Tibial artery (tissue), 4 donors: ENCODE data around the gene SNX25.

Experiments used
- DNase-seq, 2 donors: peaks; one replicate each; pipeline ENCODE4 v3.0.0-alpha.2; 2019
- H3K27ac ChIP-seq, 2 donors: fragments of 200-600 bp; sonication (generic) in 1 of 2; 1 replicate in 1 of 2; 2 replicates in 1 of 2; pipeline ENCODE4 v1.5.1; 2018 to 2019; ENCODE audit warnings: mild to moderate bottlenecking in 1 of 2
- H3K27me3 ChIP-seq, 2 donors: fragments of 200-600 bp; sonication (generic) in 1 of 2; one replicate each; pipeline versions ENCODE4 v1.5.1 to v1.6.0; 2016 to 2019
- H3K36me3 ChIP-seq, 3 donors: fragments of 200-600 bp; sonication (generic) in 2 of 3; one replicate each; pipeline ENCODE4 v1.5.1; 2016 to 2019; ENCODE audit warnings: mild to moderate bottlenecking in 2 of 3
- H3K4me1 ChIP-seq, 4 donors: fragments of 200-600 bp; sonication (generic) in 2 of 4; 1 replicate in 3 of 4; 2 replicates in 1 of 4; pipeline ENCODE4 v1.5.1; 2016 to 2019
- H3K4me3 ChIP-seq, 2 donors: fragments of 200-600 bp; sonication (generic) in 1 of 2; 1 replicate in 1 of 2; 2 replicates in 1 of 2; pipeline ENCODE4 v1.5.1; 2018 to 2019; ENCODE audit warnings: mild to moderate bottlenecking in 2 of 2
- H3K9me3 ChIP-seq, 3 donors: fragments of 200-600 bp; sonication (generic) in 1 of 3; one replicate each; pipeline ENCODE4 v1.5.1; 2016 to 2019
- intact Hi-C: fragments of 100-400 bp; cut with DNase I; formaldehyde crosslinking; loops from one replicate; pipeline ENCODE4 v1.15.0; 2023; ENCODE audit warnings: low total_unique reads
- TF ChIP-seq, protein P1 (sequence below), 2 experiments: fragments of 200-600 bp in 1 of 2; fragments of 450-650 bp in 1 of 2; IDR thresholded peaks; one replicate each; pipeline ENCODE4 v1.5.1; 2017 to 2019; ENCODE audit warnings: antibody characterized with exemption in 2 of 2, mild to moderate bottlenecking in 1 of 2, moderate library complexity in 1 of 2

The SNX25 gene

DNA sequence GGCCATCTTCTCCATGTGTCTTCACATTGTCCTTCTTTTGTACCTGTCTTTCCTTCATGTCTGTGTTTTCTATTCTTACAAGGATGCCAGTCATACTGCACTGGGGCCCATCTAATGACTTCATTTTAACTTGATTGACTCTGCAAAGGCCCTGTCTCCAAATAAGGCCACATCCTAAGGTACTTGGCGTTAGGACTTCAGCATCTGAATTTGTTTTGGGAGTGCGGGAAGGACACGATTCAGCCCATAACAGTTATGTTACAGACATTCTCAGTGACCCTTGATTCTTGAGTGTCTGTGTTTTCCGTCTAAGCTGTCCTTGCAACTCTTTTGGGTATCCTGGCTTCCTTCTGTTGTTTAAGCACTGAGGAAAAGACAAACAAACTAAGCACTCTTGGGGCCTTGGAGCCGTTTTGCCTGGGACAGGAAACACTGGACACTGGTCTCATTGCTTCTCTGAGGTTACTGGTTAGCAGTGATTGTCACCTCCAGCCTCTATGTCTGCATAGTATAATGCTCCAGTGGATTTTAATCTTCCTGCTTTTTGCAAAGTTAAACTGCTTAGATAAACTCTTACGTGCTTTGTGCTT, 80.7 kb downstream of the SNX25 start:
- no peaks in the 10 kb centered on the region for H3K9me3 ChIP-seq
- intact Hi-C loops: no loop called here
- H3K4me1 ChIP-seq: peaks cover 0 to 25% (median 12%) of the 10 kb centered on the region in 4 donors
- H3K27ac ChIP-seq: no peak overlapping the region
- H3K36me3 ChIP-seq: peaks cover 19 to 44% (median 32%) of the 10 kb centered on the region in 3 donors
- TF ChIP-seq, protein P1, sequence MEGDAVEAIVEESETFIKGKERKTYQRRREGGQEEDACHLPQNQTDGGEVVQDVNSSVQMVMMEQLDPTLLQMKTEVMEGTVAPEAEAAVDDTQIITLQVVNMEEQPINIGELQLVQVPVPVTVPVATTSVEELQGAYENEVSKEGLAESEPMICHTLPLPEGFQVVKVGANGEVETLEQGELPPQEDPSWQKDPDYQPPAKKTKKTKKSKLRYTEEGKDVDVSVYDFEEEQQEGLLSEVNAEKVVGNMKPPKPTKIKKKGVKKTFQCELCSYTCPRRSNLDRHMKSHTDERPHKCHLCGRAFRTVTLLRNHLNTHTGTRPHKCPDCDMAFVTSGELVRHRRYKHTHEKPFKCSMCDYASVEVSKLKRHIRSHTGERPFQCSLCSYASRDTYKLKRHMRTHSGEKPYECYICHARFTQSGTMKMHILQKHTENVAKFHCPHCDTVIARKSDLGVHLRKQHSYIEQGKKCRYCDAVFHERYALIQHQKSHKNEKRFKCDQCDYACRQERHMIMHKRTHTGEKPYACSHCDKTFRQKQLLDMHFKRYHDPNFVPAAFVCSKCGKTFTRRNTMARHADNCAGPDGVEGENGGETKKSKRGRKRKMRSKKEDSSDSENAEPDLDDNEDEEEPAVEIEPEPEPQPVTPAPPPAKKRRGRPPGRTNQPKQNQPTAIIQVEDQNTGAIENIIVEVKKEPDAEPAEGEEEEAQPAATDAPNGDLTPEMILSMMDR (IDR thresholded peaks at IDR 0.05): no peak
- DNase-seq: no peak
- H3K27me3 ChIP-seq: no peaks in the 10 kb centered on the region
- H3K4me3 ChIP-seq: no peak overlapping the region

GRCh38 chr4:185290656-185291055, 81.3 kb downstream of the SNX25 start:
- no peak for DNase-seq
- peaks cover 19 to 47% (median 36%) of the 10 kb centered on the region in 3 donors for H3K36me3 ChIP-seq
- H3K9me3 ChIP-seq: no peaks in the 10 kb centered on the region
- intact Hi-C loops: no loop called here
- H3K27me3 ChIP-seq: no peaks in the 10 kb centered on the region
- no peak overlapping the region for H3K4me3 ChIP-seq
- TF ChIP-seq, protein P1 (IDR thresholded peaks at IDR 0.05): no peak
- peaks cover 0 to 24% (median 12%) of the 10 kb centered on the region in 4 donors for H3K4me1 ChIP-seq
- no peak overlapping the region for H3K27ac ChIP-seq

- Histone ChIP-seq H3K4me1 (no peaks in the 10 kb centered on the region), H3K4me3 (no peak overlapping the region), H3K27me3 (no peaks in the 10 kb centered on the region), H3K9me3 (no peaks in the 10 kb centered on the region), H3K36me3 (peaks cover 19 to 52% (median 40%) of the 10 kb centered on the region in 3 donors), H3K27ac (no peak overlapping the region)
- intact Hi-C loops: no loop called here
- TF ChIP-seq, protein P1 (IDR thresholded peaks at IDR 0.05): no peak
- DNase-seq: no peak
Measured at GRCh38 chr4:185293202-185293601, 83.8 kb downstream of the SNX25 start.

- H3K36me3 ChIP-seq: peaks cover 7 to 36% (median 30%) of the 10 kb centered on the region in 3 donors
- H3K4me1 ChIP-seq: no peaks in the 10 kb centered on the region
- no peaks in the 10 kb centered on the region for H3K27me3 ChIP-seq
- no peak overlapping the region for H3K4me3 ChIP-seq
- no peak overlapping the region for H3K27ac ChIP-seq
- no peaks in the 10 kb centered on the region for H3K9me3 ChIP-seq
- DNase-seq: no peak
- intact Hi-C loops: no loop called here
- TF ChIP-seq, protein P1 (IDR thresholded peaks at IDR 0.05): no peak
Measured at GRCh38 chr4:185296665-185297460, 87.5 kb downstream of the SNX25 start.

DNA sequence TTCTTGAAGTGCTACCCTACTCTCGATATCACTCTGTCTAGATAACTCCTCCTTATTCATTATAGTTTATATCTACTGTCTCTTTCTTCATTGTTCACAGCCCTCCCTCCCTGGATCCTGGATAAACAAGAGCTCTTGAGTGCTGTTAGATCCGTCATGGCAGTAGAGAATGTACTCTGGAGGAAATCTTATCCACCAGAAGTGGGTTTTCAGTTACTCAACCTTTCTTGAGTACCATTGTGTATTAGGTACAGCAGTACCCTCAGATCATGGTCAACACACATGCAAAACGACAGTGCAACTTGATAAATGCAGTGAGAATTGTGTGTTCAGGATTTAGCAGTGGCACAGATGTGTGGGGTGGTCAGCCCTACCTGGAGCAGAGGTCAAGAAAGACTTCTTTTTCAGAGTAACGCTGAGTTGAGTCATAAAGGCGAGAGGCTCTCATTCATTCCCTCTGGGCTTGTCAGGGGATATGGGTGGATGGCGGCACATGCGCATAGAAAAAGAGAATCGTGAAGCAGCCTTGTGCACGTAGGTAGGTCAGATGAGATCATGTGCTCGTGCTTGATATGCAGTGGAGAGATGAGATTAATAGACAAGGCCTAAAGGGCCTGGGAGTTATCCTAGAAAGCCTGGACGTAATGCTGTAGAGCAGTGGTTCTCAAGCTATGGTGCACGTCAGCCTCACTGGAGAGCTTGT, 89.5 kb downstream of the SNX25 start:
- no peak for DNase-seq
- peaks cover 0 to 20% (median 14%) of the 10 kb centered on the region in 3 donors for H3K36me3 ChIP-seq
- no peak overlapping the region for H3K4me3 ChIP-seq
- H3K4me1 ChIP-seq: no peaks in the 10 kb centered on the region
- H3K27ac ChIP-seq: no peak overlapping the region
- H3K27me3 ChIP-seq: no peaks in the 10 kb centered on the region
- intact Hi-C loops: no loop called here
- H3K9me3 ChIP-seq: no peaks in the 10 kb centered on the region
- TF ChIP-seq, protein P1 (IDR thresholded peaks at IDR 0.05): no peak
